PC-9 (cell line): ENCODE measurements around the gene LAMB1. TPM values are rescaled to one million over a fixed set of nuclear protein-coding genes. Genes with fewer than 3 reads are reported as not detected.
A peak's percentile ranks its signal among the peaks of the same experiment; 100 is the strongest.
"Not testable (repeated sequence)": the region's sequence is repeated elsewhere in the genome, so short reads cannot be mapped to it uniquely, and the experiment has no call there.

Source experiments
- BruUV-seq: library from RNA; stranded (reverse); fragments of 400-500 nt; replicated peaks from 2 replicates; lab custom pipeline; 2021; lab: Mats Ljungman, UMichigan
- CTCF ChIA-PET: fragments of 300-600 bp; sonication (Branson Sonifier 250); formaldehyde crosslinking; loops from one replicate; lab custom pipeline; 2022; ENCODE audit warnings: antibody characterized with exemption; lab: Charles Lee
- POLR2A ChIA-PET: fragments of 300-600 bp; sonication (Branson Sonifier 250); formaldehyde crosslinking; loops from one replicate; lab custom pipeline; 2022; ENCODE audit warnings: antibody characterized with exemption; ENCODE audit not compliant: unreplicated experiment; lab: Charles Lee
- DNase-seq, 2 experiments: peaks; one replicate each; pipeline versions ENCODE4 v3.0.0 to v3.0.0-alpha.2; 2015 to 2022; ENCODE audit warnings: mixed read lengths in 1 of 2
- H2AFZ ChIP-seq: fragments of 200-600 bp; sonication (generic); 2 replicates; pipeline ENCODE4 v1.8.1; 2017; ENCODE audit warnings: antibody characterized with exemption
- H3F3A ChIP-seq: fragments of 200-600 bp; sonication (generic); 2 replicates; pipeline ENCODE4 v1.8.1; 2017; ENCODE audit warnings: antibody characterized with exemption, mild to moderate bottlenecking, low read depth; ENCODE audit not compliant: insufficient read depth
- H3K27ac ChIP-seq: fragments of 200-600 bp; sonication (generic); 2 replicates; pipeline ENCODE4 v1.6.1; 2016; ENCODE audit warnings: mixed run types
- H3K27me3 ChIP-seq: fragments of 200-600 bp; sonication (generic); 2 replicates; pipeline ENCODE4 v1.6.1; 2016; ENCODE audit warnings: low read depth, mixed run types; ENCODE audit not compliant: insufficient read depth
- H3K36me3 ChIP-seq: fragments of 200-600 bp; sonication (generic); 2 replicates; pipeline ENCODE4 v1.6.1; 2016; ENCODE audit warnings: low read depth, mixed run types
- H3K4me1 ChIP-seq: fragments of 200-600 bp; sonication (generic); replicated peaks from 2 replicates; pipeline ENCODE4 v1.6.1; 2016; ENCODE audit warnings: mixed run types; ENCODE audit not compliant: insufficient read depth
- H3K4me2 ChIP-seq: fragments of 200-600 bp; sonication (generic); 2 replicates; pipeline ENCODE4 v1.6.1; 2017; ENCODE audit warnings: mixed run types
- H3K4me3 ChIP-seq: fragments of 200-600 bp; sonication (generic); 2 replicates; pipeline ENCODE4 v1.6.1; 2016; ENCODE audit warnings: mixed run types
- H3K79me2 ChIP-seq: fragments of 200-600 bp; sonication (generic); 2 replicates; pipeline ENCODE4 v1.6.1; 2017; ENCODE audit warnings: low read depth, mixed run types
- H3K9me2 ChIP-seq: fragments of 200-600 bp; sonication (generic); 2 replicates; pipeline ENCODE4 v1.8.1; 2017; ENCODE audit warnings: mild to moderate bottlenecking; ENCODE audit not compliant: insufficient read depth
- H3K9me3 ChIP-seq: fragments of 200-600 bp; sonication (generic); 2 replicates; pipeline ENCODE4 v1.8.1; 2016; ENCODE audit warnings: low read depth; ENCODE audit not compliant: insufficient read depth
- H4K20me1 ChIP-seq: fragments of 200-600 bp; sonication (generic); 2 replicates; pipeline ENCODE4 v1.8.1; 2017; ENCODE audit not compliant: insufficient read depth
- EZH2 ChIP-seq: fragments of 200-600 bp; sonication (generic); IDR thresholded peaks from 2 replicates; pipeline ENCODE4 v1.8.0; 2017; ENCODE audit warnings: antibody characterized with exemption, low read depth
- intact Hi-C: fragments of 100-400 bp; cut with micrococcal nuclease; formaldehyde crosslinking; loops from one replicate; pipeline ENCODE4 v1.10.0; 2022; ENCODE audit not compliant: unreplicated experiment
- total RNA-seq: library from RNA; stranded (reverse); gene quantifications from 2 replicates; pipeline ENCODE4 v1.2.3, GENCODE V29; 2021
- TF ChIP-seq, protein P1 (sequence below): fragments of 200-600 bp; sonication (generic); conservative IDR thresholded peaks from 2 replicates; pipeline ENCODE4 v1.6.1; 2017; ENCODE audit warnings: mixed run types, antibody characterized with exemption, mild to moderate bottlenecking, moderate library complexity

LAMB1 gene
- total RNA-seq, 1 experiment from 2014 or later, result 236 TPM

DNA sequence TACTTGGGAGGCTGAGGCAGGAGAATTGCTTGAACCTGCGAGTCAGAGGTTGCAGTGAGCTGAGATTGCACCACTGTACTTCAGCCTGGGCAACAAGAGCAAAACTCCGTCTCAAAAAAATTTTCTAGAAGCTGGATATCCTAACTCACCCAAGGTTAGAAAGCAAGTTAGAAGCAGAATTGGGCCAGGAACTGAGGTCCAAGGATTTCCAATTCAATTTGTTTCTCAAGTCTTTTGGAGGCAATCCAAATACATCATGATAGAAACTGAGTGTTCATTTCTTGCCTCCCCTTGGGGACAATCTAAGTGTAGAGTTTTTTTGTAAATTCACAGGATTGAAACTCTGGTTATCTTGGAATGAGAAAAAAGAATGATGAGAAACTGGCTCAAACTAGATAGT lies 45.5 kb downstream of the LAMB1 start:
- peaks cover 50% of the 10 kb centered on the region for H3F3A ChIP-seq

DNA sequence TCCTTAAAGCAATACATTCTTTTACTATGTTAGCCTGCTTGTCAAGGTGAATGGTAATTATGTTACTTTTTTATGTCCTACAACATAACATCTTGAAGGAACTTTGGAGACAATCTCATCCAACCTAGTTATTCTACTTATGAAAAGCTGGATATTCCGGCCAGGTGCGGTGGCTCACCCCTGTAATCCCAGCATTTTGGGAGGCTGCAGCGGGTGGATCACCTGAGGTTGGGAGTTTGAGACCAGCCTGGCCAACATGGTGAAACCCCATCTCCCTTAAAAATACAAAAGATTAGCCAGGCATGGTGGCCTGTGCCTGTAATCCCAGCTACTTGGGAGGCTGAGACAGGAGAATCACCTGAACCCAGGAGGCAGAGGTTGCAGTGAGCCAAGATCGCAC lies 46.0 kb downstream of the LAMB1 start:
- BruUV-seq, H3K27ac ChIP-seq, intact Hi-C loops, H3K9me2 ChIP-seq, DNase-seq, H3K4me3 ChIP-seq, H3K9me3 ChIP-seq, H3K4me2 ChIP-seq, H3K27me3 ChIP-seq, POLR2A ChIA-PET, H2AFZ ChIP-seq, H4K20me1 ChIP-seq, H3K79me2 ChIP-seq, CTCF ChIA-PET: not testable (repeated sequence)
- Histone ChIP-seq H3F3A (peaks cover 54% of the 10 kb centered on the region), H3K36me3 (peaks cover 50% of the 10 kb centered on the region), H3K4me1 (peaks cover 44% of the 10 kb centered on the region)

More for the DNA sequence above, 45.5 kb downstream of the LAMB1 start:
- no peaks in the 10 kb centered on the region for H3K79me2 ChIP-seq
- POLR2A ChIA-PET, result no interaction called here
- BruUV-seq, result no TSS peak
- H4K20me1 ChIP-seq, result no peaks in the 10 kb centered on the region
- no peak overlapping the region for H2AFZ ChIP-seq
- peaks cover 40% of the 10 kb centered on the region for H3K4me1 ChIP-seq
- intact Hi-C loops, result no loop called here
- H3K27ac ChIP-seq, result no peak overlapping the region
- no peaks in the 10 kb centered on the region for H3K9me3 ChIP-seq
- no peaks in the 10 kb centered on the region for H3K9me2 ChIP-seq
- no peak for DNase-seq
- CTCF ChIA-PET, result no interaction called here
- no peak overlapping the region for H3K4me3 ChIP-seq
- H3K27me3 ChIP-seq, result no peaks in the 10 kb centered on the region
- TF ChIP-seq, protein P1, sequence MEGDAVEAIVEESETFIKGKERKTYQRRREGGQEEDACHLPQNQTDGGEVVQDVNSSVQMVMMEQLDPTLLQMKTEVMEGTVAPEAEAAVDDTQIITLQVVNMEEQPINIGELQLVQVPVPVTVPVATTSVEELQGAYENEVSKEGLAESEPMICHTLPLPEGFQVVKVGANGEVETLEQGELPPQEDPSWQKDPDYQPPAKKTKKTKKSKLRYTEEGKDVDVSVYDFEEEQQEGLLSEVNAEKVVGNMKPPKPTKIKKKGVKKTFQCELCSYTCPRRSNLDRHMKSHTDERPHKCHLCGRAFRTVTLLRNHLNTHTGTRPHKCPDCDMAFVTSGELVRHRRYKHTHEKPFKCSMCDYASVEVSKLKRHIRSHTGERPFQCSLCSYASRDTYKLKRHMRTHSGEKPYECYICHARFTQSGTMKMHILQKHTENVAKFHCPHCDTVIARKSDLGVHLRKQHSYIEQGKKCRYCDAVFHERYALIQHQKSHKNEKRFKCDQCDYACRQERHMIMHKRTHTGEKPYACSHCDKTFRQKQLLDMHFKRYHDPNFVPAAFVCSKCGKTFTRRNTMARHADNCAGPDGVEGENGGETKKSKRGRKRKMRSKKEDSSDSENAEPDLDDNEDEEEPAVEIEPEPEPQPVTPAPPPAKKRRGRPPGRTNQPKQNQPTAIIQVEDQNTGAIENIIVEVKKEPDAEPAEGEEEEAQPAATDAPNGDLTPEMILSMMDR, result no peak
- TF ChIP-seq EZH2, result no peak
- H3K36me3 ChIP-seq, result peaks cover 54% of the 10 kb centered on the region
- no peak overlapping the region for H3K4me2 ChIP-seq

DNA sequence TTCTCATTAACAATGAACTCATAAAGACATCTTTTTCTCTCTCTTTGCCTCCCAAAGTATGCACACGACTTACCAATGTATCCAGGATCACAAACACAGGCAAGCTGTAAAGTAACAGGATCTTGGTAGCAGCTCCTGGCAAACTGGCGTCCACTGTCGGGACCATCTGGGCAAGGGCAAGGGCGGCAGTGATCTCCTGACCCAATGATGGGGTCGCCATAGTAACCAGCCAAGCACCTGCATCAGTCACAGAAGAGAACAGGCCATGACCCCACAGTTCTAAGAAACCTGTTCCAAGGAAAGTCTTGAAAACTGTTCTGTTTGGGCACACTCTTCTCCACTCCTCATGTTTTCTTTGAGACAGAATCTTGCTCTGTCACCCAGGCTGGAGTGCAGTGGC lies 47.6 kb downstream of the LAMB1 start:
- no peak overlapping the region for H3K27ac ChIP-seq
- POLR2A ChIA-PET, result no interaction called here
- intact Hi-C loops, result no loop called here
- TF ChIP-seq EZH2, result no peak
- TF ChIP-seq, protein P1, result no peak
- no peaks in the 10 kb centered on the region for H3K9me2 ChIP-seq
- H4K20me1 ChIP-seq, result no peaks in the 10 kb centered on the region
- peaks cover 3% of the 10 kb centered on the region; the same call in 1 of the 2 replicates for H3K79me2 ChIP-seq
- H2AFZ ChIP-seq, result no peak overlapping the region
- H3K36me3 ChIP-seq, result peaks cover 38% of the 10 kb centered on the region
- H3K9me3 ChIP-seq, result no peaks in the 10 kb centered on the region
- H3K4me1 ChIP-seq, result peaks cover 60% of the 10 kb centered on the region
- BruUV-seq, result no TSS peak
- peaks cover 69% of the 10 kb centered on the region for H3F3A ChIP-seq
- CTCF ChIA-PET, result no interaction called here
- H3K4me2 ChIP-seq, result no peak overlapping the region
- no peaks in the 10 kb centered on the region for H3K27me3 ChIP-seq
- no peak for DNase-seq
- H3K4me3 ChIP-seq, result no peak overlapping the region

DNA sequence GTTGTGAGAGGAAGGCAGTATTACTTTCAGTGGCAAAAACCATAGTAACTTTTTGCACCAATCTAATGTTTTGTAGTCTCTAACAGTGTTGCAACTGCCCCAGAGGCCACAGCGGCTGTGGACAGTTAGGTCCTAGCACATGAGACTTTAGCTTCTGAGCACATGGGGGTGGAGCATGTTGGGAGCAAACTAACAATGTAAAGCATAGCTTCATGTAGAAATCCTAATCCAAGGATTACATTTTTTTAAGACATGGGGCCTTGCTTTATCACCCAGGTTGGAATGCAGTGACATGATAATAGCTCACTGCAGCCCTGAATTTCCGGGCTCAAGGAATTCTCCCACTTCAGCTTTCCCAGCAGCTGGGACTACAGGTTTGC lies 49.0 kb downstream of the LAMB1 start:
- peak overlapping the region; percentile 58 for H3K4me2 ChIP-seq
- BruUV-seq, result no TSS peak
- peaks cover 10% of the 10 kb centered on the region; the same call in 1 of the 2 replicates for H3K79me2 ChIP-seq
- DNase-seq, result no peak
- no peak overlapping the region for H2AFZ ChIP-seq
- peaks cover 69% of the 10 kb centered on the region for H3K4me1 ChIP-seq
- H3K36me3 ChIP-seq, result peaks cover 33% of the 10 kb centered on the region
- H3K9me3 ChIP-seq, result no peaks in the 10 kb centered on the region
- ChIA-PET CTCF (interaction anchor here (1.2 kb wide), 1 partner anchor 42 kb away, joined by 5 read pairs; no protein-coding TSS in a partner anchor), POLR2A (interaction anchor here (0.5 kb wide), 1 partner anchor 13 kb away, joined by 4 read pairs; no protein-coding TSS in a partner anchor)
- no peaks in the 10 kb centered on the region for H4K20me1 ChIP-seq
- H3K9me2 ChIP-seq, result no peaks in the 10 kb centered on the region
- intact Hi-C loops, result loop anchor here (2.0 kb wide), 1 partner anchor 75 kb away; no protein-coding TSS in a partner anchor
- peak overlapping the region; percentile 86 for H3K27ac ChIP-seq
- TF ChIP-seq, protein P1, result no peak
- no peak for TF ChIP-seq EZH2
- H3F3A ChIP-seq, result peaks cover 72% of the 10 kb centered on the region
- no peaks in the 10 kb centered on the region for H3K27me3 ChIP-seq
- H3K4me3 ChIP-seq, result no peak overlapping the region
